Measurements from ENCODE around the gene COQ10B.
A peak's percentile ranks its signal among the peaks of the same experiment; 100 is the strongest.

COQ10B gene

DNA sequence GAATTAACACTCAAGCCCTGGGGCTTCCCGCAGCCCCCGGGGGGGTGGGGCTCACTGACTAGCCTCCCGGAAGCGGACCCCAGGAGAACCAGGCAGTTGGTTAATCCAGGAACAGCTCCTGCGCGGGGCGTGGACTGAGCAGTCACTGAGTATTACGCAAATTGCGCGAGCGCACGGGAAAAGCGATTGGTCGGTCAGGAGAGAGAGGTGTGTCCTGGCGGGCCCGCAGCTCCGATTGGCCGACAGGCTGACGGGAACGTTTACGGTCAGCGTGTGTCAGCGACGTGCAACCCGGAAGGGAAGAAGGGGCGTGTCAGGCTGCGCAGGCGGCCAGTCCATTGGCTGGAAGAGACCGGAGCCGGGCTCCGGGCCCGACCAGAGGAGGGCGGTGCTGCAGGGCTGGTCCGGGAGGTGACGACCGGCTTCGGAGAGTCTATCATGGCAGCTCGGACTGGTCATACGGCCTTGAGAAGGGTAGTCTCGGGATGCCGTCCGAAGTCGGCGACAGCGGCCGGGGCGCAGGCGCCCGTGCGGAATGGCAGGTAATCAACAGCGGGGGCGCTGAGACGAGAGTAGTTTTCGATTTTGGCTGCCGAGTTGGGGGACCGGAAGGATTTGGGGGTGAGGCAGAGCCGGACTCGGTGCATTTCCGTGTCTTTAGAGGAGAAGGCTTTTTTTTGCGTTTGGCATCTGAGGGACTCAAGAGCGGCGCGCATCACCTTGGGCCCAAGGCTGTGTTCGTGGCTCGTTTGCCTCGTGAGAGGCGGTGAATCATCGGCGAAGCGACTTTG, at the start of gene COQ10B:
COQ10B (plus strand) TSS at position 430 of the 791 bp plus-strand sequence; CDS start at position 439, 9 bp downstream.
- Histone ChIP-seq H3K4me3 (peak within 1 kb of the TSS; percentile 87 to 96), H3K36me3 (no peaks in the 10 kb centered on the region), H3K9me3 (no peaks in the 10 kb centered on the region), H3K4me1 (peaks cover 0 to 38% (median 18%) of the 10 kb centered on the region in 4 donors), H3K27me3 (no peaks in the 10 kb centered on the region), H3K27ac (peak within 1 kb of the TSS; percentile 99 to 100)
- peak; percentile 99 to 100 for DNase-seq
- TF ChIP-seq, protein P1, sequence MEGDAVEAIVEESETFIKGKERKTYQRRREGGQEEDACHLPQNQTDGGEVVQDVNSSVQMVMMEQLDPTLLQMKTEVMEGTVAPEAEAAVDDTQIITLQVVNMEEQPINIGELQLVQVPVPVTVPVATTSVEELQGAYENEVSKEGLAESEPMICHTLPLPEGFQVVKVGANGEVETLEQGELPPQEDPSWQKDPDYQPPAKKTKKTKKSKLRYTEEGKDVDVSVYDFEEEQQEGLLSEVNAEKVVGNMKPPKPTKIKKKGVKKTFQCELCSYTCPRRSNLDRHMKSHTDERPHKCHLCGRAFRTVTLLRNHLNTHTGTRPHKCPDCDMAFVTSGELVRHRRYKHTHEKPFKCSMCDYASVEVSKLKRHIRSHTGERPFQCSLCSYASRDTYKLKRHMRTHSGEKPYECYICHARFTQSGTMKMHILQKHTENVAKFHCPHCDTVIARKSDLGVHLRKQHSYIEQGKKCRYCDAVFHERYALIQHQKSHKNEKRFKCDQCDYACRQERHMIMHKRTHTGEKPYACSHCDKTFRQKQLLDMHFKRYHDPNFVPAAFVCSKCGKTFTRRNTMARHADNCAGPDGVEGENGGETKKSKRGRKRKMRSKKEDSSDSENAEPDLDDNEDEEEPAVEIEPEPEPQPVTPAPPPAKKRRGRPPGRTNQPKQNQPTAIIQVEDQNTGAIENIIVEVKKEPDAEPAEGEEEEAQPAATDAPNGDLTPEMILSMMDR (IDR thresholded peaks at IDR 0.05), result peak in 1 of 2 experiments; percentile 22
- intact Hi-C loops (cut with DNase I; ENCODE audit: low total_unique reads), result loop anchor here (2.0 to 5.0 kb wide), 2 partner anchors 45 to 254 kb away; partner anchors contain the start of genes HSPD1 and MARS2

GRCh38 chr2:197405582-197405981, 47.8 kb upstream of the COQ10B start:
- intact Hi-C loops (cut with DNase I; ENCODE audit: low total_unique reads), result no loop called here
- Histone ChIP-seq H3K36me3 (peaks cover 98 to 99% (median 98%) of the 10 kb centered on the region in 3 donors), H3K27ac (no peak overlapping the region), H3K4me3 (no peak overlapping the region), H3K27me3 (no peaks in the 10 kb centered on the region), H3K4me1 (no peaks in the 10 kb centered on the region), H3K9me3 (no peaks in the 10 kb centered on the region)
- no peak for DNase-seq
- TF ChIP-seq, protein P1 (IDR thresholded peaks at IDR 0.05), result no peak

- TF ChIP-seq, protein P1 (IDR thresholded peaks at IDR 0.05), result no peak
- Histone ChIP-seq H3K36me3 (peaks cover 95 to 100% (median 97%) of the 10 kb centered on the region in 3 donors), H3K4me3 (no peak overlapping the region), H3K27ac (no peak overlapping the region), H3K9me3 (no peaks in the 10 kb centered on the region), H3K27me3 (no peaks in the 10 kb centered on the region), H3K4me1 (no peaks in the 10 kb centered on the region)
- intact Hi-C loops (cut with DNase I; ENCODE audit: low total_unique reads), result loop anchor here (10.0 kb wide), 1 partner anchor 61 kb away; no protein-coding TSS in a partner anchor
- DNase-seq, result no peak
Measured at GRCh38 chr2:197414039-197414438, 39.3 kb upstream of the COQ10B start.

GRCh38 chr2:197414515-197414914, 38.8 kb upstream of the COQ10B start:
- intact Hi-C loops (cut with DNase I; ENCODE audit: low total_unique reads), result loop anchor here (10.0 kb wide), 1 partner anchor 60 kb away; no protein-coding TSS in a partner anchor
- Histone ChIP-seq H3K36me3 (peaks cover 95 to 100% (median 97%) of the 10 kb centered on the region in 3 donors), H3K4me1 (no peaks in the 10 kb centered on the region)

DNA sequence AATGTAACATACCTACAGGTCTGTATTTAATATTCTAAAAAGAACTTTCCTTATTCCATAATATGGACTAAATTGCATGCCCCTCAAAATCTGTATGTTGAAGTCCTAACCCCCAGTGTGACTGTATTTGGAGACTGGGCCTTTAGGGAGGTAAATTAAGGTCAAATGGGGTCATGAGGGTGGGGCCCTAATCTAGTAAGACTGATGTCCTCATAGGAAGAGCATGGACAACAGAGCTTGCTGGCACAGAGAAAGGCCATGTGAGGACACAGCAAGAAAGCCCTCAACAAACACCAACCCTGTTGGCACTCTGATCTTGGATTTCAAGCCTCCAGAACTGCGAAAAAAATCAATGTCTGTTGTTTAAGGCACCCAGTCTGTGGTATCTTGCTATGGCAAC, 37.1 kb upstream of the COQ10B start:
- TF ChIP-seq, protein P1 (IDR thresholded peaks at IDR 0.05), result no peak
- H3K4me1 ChIP-seq, result no peaks in the 10 kb centered on the region
- peaks cover 94 to 96% (median 95%) of the 10 kb centered on the region in 3 donors for H3K36me3 ChIP-seq
- H3K27ac ChIP-seq, result no peak overlapping the region
- no peak for DNase-seq
- no peaks in the 10 kb centered on the region for H3K9me3 ChIP-seq
- intact Hi-C loops (cut with DNase I; ENCODE audit: low total_unique reads), result loop anchor here (10.0 kb wide), 1 partner anchor 59 kb away; no protein-coding TSS in a partner anchor
- no peaks in the 10 kb centered on the region for H3K27me3 ChIP-seq
- H3K4me3 ChIP-seq, result no peak overlapping the region

More at GRCh38 chr2:197414515-197414914, 38.8 kb upstream of the COQ10B start:
- TF ChIP-seq, protein P1 (IDR thresholded peaks at IDR 0.05), result no peak
- no peak overlapping the region for H3K4me3 ChIP-seq
- no peak overlapping the region for H3K27ac ChIP-seq
- H3K27me3 ChIP-seq, result no peaks in the 10 kb centered on the region
- H3K9me3 ChIP-seq, result no peaks in the 10 kb centered on the region
- no peak for DNase-seq
